HG03342 (cell line): ENCODE measurements around the gene RUNX2.

Experiments used
- ATAC-seq: cut with Tn5 transposase; IDR thresholded peaks from one replicate; pipeline ENCODE4 v1.9.1; 2021; ENCODE audit warnings: mild to moderate bottlenecking, moderate library complexity; ENCODE audit not compliant: unreplicated experiment

The RUNX2 gene

GRCh38 chr6:45637611-45638257 is 309.6 kb downstream of the RUNX2 start:
- ATAC-seq = no peak

- ATAC-seq = no peak
These were observed 312.0 kb downstream of the RUNX2 start for GRCh38 chr6:45640081-45640491.

DNA sequence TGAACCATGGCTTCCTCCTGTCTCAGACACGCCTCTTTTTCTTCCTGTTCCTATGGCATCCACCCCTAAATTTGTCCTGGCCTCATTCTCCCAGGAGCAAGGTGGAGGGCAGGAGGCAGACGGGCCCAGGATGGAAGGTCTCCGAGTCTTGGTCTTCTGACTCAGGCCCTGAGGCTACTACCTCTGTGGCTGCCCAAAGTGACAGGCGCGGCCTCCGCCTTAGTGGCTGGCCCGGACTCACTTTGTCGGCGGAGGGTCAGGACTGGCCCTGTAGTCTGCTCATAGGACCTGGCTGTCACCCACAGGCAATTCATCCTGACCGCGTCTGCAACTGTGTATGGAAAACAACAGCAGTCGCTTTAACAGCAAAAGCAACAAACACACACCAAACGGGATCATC is 312.7 kb downstream of the RUNX2 start:
- ATAC-seq = no peak

GRCh38 chr6:45642331-45643125 is 314.4 kb downstream of the RUNX2 start:
- ATAC-seq = no peak

DNA sequence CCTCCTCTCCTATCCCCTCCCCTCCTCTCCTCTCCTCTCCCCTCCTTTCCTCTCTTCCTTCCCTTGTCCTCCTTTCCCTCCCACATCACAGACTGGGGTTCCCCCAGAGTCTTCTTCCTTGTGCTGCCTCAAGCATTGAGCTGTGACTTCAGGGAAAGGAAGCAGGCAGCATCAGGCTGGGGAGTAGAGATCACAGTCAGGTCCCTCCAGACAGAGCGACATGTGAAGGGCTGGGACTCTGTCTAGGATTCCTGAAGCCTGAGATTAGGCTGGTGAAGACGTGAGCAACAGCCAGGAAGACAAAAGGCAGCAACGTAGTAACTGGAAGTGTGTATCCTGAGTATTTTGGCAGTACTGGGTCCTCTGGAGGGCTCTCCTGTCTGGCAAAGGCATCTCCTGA is 315.0 kb downstream of the RUNX2 start:
- no peak for ATAC-seq

DNA sequence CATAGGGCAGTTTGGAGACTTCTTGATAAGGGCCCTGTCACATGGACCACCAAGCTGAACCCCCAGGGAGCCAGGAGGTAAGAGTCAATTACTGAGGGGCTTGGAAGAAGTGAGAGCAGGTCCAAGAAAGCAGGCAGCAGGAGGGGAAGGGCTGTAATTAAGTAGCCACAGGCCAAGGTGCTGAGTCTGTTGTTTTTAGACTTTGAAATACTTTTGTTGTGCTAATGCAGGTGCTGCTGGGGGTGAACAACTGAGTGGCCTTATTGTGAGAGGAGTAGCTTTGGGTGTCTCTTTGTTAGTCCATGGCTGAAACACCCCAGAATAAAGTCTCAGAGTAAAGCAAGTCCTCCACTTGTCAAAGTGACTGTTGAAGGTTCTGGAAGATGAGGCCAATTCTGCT is 316.6 kb downstream of the RUNX2 start:
- no peak for ATAC-seq

- no peak for ATAC-seq
These were observed 317.2 kb downstream of the RUNX2 start for GRCh38 chr6:45645302-45645701.

DNA sequence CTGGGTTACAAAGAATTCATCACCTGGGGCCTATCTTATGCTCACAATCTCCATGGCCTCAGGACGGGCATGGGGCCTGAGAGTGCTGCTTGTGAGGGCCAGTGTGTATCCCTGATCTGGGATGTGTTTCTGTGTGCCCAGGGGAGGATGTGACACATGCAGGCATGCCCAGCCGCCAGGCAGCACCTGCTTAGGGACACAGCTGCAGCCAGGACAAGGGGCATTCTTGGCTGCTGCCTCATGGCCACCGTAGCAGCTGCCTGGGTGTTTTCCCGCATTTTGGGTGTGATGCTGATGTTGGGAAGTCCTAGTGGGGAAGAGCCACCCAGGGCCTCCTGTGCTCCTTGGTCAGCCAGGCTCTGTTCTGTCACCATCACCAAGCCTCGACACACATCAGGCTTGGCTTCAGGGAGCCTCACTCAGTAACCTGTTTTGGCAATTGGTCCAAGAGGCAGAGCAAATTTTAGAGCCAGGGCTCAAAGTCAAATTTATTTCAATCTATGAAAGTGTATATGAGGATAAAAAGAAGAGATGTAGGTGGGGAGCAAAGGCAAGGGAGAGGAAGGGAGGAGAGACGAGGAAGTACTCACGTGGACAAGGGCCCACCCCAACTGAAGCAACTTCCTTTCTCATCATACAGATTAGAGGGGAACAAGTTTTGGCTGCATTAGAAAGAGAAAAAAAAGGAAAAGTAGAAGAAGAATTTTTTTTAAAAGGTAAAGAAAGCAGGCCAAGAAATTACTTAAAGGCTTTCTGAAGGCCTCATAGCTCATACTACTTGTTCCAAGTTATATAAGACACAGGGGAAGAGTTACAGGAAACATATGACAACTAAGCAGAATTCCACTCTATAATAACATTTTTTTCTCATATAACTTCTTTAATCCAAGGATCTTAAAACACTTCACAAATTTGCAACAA is 319.5 kb downstream of the RUNX2 start:
- no peak for ATAC-seq

GRCh38 chr6:45648262-45648620 is 320.1 kb downstream of the RUNX2 start:
- no peak for ATAC-seq

DNA sequence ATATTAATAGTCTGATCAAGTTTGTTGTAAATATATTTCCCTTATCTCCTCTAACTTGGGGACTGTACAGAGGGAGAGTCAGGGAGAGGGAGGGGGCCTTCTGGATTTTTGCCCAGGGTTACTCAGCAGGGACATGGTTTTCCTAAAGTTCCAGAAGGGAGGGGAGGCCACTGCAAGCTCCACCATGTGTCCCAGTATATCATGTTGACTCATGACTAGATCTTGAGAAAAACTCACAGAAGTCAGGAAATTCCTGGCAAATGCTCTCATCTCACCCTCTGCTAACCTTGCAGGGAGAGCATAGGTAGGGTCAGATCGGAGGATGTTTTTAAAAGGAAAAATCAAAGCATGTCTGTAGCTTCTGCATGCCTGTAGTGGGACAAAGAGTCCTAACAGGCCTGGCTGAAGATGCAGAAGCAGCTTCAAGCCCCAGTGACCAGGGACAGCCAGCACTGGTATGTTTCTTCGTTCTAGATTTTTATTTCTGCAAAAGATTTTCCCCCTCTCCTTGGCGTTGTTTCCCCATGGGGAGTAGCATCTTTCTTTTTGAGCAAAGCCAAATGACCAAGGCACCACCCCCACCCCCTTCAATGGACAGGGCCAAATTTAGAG is 322.5 kb downstream of the RUNX2 start:
- ATAC-seq = no peak

GRCh38 chr6:45651301-45651700 is 323.2 kb downstream of the RUNX2 start:
- no peak for ATAC-seq

GRCh38 chr6:45652416-45652815 is 324.3 kb downstream of the RUNX2 start:
- ATAC-seq = no peak

DNA sequence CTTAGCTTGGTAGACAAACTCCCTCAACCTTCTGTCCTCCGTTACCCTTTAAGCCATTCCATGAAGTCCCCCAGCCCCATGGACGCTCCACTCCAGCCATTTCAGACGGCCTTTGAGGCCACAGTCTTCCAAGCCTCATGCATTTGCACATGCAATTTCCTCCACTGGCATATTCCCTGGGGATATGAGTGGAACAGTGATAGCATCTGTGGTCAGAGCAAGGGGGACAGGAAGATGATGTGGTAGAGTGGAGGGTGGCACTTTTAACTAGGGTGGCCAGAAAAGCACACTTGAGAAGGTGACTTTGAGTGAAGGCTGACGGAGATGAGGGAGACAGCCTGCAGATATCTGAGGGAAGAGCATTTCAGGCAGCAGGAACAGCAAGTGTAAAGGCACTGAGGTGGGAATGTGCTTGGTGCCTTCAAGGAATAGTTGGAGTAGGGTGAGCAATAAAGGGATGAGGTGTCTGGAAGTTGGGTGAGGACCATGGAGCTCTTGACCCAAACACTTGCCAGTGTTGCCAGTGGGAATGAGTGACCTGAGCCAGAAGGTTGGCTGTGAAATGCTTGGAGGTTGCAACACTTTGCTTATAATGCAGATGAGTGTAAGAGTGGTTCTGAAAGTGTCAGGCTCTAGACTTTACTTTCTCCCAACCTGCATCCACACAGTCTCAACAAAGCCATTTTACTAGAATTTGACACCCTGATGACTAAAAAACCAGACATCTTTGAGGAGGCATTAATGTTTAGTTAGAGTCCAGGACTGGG is 325.2 kb downstream of the RUNX2 start:
- no peak for ATAC-seq

DNA sequence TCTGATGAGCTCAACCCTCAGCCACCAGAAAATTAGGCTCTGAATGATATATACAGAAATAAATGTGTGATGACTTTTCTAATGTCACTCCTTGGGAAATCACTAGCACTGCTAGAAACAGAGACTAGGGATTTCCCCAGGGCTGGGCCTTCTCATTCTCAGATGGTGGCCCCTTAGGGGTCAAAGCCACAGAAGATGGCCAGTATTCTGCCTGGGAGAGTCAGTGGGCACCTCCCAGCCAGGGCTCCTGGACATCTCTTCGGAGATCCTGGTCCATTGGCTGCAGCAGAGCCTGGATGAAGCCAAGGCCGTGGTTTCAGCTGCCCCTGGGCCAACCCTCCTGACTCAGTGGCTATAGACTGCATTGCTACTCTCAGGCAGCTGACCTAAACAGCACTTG is 326.5 kb downstream of the RUNX2 start:
- no peak for ATAC-seq

DNA sequence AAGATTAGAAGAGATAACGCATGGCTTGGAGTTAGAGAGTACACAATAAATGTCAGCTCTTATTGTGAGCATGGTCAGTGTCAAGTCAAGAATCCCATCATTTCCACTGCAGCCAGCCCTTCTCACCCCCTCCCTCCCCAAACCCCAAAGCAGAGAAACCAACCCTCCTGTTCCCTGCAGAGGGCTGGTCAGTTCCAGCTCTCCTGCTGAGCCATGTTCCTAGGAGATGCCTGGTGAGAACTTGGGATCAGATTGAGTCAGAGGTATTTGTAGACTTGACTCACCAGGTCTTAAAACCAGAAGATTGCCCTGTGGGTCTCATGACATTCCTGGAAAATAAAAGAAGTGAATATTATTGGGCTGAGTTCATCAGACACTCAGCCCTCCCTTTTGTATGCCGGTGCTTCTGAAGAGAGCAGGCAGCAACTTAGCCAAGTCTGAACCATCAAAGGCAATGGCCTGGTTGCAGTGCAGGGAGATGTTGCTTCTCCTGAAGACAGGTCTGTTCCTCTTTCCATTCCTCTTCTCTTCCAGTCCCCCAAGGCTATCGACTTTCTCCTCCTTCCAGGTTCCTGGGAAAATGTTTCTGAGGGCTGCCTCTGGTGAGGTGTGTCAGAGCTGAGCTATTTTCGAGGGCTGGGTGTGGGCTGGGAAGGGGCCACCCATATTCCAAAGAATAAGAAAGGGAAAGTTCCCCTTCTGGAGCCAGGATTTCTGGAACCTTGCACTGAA is 327.8 kb downstream of the RUNX2 start:
- ATAC-seq = no peak

DNA sequence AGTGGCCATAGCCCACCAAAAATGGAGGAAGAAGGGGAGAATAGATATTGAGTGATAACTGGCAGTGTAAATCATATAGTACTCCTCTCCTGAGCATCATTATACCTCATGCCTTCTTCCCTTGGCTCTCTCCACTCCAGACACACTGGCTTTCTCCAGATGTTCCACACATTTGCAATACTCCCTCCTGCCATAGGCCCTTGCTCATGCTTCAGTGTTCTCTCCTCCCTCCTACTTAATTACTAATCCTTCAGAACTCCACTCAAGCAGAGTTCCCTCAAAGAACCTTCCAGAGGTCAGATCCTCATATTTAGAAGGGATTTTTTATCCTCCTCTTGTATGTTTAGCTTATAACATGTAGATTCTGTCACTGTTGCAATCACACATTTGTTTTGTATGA is 329.1 kb downstream of the RUNX2 start:
- no peak for ATAC-seq

GRCh38 chr6:45658400-45658799 is 330.3 kb downstream of the RUNX2 start:
- ATAC-seq = no peak

- ATAC-seq = no peak
These were observed 330.8 kb downstream of the RUNX2 start for GRCh38 chr6:45658958-45659357.

DNA sequence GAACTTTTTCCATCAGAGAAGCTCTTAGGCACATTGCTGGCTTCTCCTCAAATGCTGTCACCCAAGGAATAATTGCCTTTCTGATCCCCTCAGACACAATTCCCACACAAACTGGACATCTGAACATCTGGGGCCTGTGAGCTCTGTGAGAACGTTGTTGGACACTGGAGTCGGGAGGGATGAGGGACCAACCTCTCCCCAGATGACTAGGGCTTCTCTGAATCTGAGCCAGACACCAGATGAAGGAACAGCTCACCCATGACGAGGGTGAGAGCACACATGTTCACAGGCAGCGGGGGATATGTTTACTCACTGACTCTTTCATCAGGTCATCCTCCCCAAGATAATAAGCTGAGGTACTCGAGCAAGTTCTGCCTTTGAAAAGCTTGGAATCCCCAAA is 333.5 kb downstream of the RUNX2 start:
- ATAC-seq = no peak
